Lower leg skin (tissue), 4 donors: Measurements from ENCODE around the gene CHRNA10. TPM values are rescaled to one million over a fixed set of nuclear protein-coding genes. Genes with fewer than 3 reads are reported as not detected.
"Not testable (repeated sequence)": the region's sequence is repeated elsewhere in the genome, so short reads cannot be mapped to it uniquely, and the experiment has no call there.

Experiments used
- DNase-seq, 2 donors: peaks; one replicate each; pipeline ENCODE4 v3.0.0-alpha.2; 2019; ENCODE audit warnings: low spot score in 2 of 2
- H3K4me3 ChIP-seq: fragments of 200-600 bp; sonication (generic); 2 replicates; pipeline ENCODE4 v1.5.1; 2017; ENCODE audit warnings: mild to moderate bottlenecking, low read depth; ENCODE audit not compliant: poor library complexity, severe bottlenecking
- CTCF ChIP-seq, 3 donors: fragments of 450-650 bp; IDR thresholded peaks; one replicate each; pipeline ENCODE4 v1.5.1; 2016; ENCODE audit warnings: antibody characterized with exemption in 3 of 3, mild to moderate bottlenecking in 3 of 3, moderate library complexity in 2 of 3
- POLR2A ChIP-seq, 2 donors: fragments of 450-650 bp; IDR thresholded peaks; one replicate each; pipeline ENCODE4 v1.6.1; 2016 to 2017; ENCODE audit warnings: antibody characterized with exemption in 2 of 2, mild to moderate bottlenecking in 1 of 2, moderate library complexity in 1 of 2
- WGBS, 2 donors: methylation state at CpG; one replicate each; pipeline ENCODE4 v1.1.5; 2018; 5-methylcytosine and 5-hydroxymethylcytosine counted together
- intact Hi-C: fragments of 100-400 bp; cut with DNase I; formaldehyde crosslinking; loops from one replicate; pipeline ENCODE4 v1.15.0; 2023; ENCODE audit warnings: low total_unique reads
- total RNA-seq, 4 donors: library from RNA; depleted of rRNA; stranded (reverse); fragments of >200 nt; gene quantifications; one replicate each; pipeline ENCODE4 v1.1.0, GENCODE V29; 2016

The CHRNA10 gene
- total RNA-seq, 4 donors from 2014 or later, result 1.1 TPM; not detected in 3

- no peak for DNase-seq
- intact Hi-C loops, result no loop called here
- no peak overlapping the region for H3K4me3 ChIP-seq
- no peak for TF ChIP-seq POLR2A (IDR thresholded peaks at IDR 0.05)
- TF ChIP-seq CTCF (IDR thresholded peaks at IDR 0.05), result no peak
Observed at GRCh38 chr11:3662856-3663255, 8.3 kb downstream of the CHRNA10 start.

- H3K4me3 ChIP-seq, result no peak overlapping the region
- 81 to 96% methylated on average over 2 of the region's 2 CpGs for WGBS, 2 donors
- intact Hi-C loops, result no loop called here
- peak in 1 of 2 donors; percentile 75 for DNase-seq
- TF ChIP-seq POLR2A (IDR thresholded peaks at IDR 0.05) (no peak), CTCF (IDR thresholded peaks at IDR 0.05) (no peak)
Observed at GRCh38 chr11:3660960-3661359, 10.2 kb downstream of the CHRNA10 start.

- intact Hi-C loops, result no loop called here
- WGBS, 2 donors, result 89 to 92% methylated on average over 25 to 33 of the region's 33 CpGs
- no peak overlapping the region for H3K4me3 ChIP-seq
- peak in 1 of 2 donors; percentile 68 for DNase-seq
- no peak for TF ChIP-seq POLR2A (IDR thresholded peaks at IDR 0.05)
- no peak for TF ChIP-seq CTCF (IDR thresholded peaks at IDR 0.05)
Observed at GRCh38 chr11:3659595-3660515, 11.3 kb downstream of the CHRNA10 start.

- WGBS, 2 donors, result 92 to 93% methylated on average over 8 of the region's 8 CpGs
- no peak for DNase-seq
- intact Hi-C loops, result no loop called here
Observed at GRCh38 chr11:3658252-3658651, 12.9 kb downstream of the CHRNA10 start.

GRCh38 chr11:3657331-3657730 is 13.9 kb downstream of the CHRNA10 start:
- intact Hi-C loops, H3K4me3 ChIP-seq, DNase-seq: not testable (repeated sequence)
- WGBS, 2 donors, result 76 to 88% methylated on average over 5 of the region's 5 CpGs

More at GRCh38 chr11:3658252-3658651, 12.9 kb downstream of the CHRNA10 start:
- no peak overlapping the region for H3K4me3 ChIP-seq
- TF ChIP-seq POLR2A (IDR thresholded peaks at IDR 0.05) (no peak), CTCF (IDR thresholded peaks at IDR 0.05) (no peak)

- intact Hi-C loops, result no loop called here
- no peak overlapping the region for H3K4me3 ChIP-seq
- no peak for DNase-seq
- 90 to 91% methylated on average over 3 of the region's 3 CpGs for WGBS, 2 donors
- no peak for TF ChIP-seq CTCF (IDR thresholded peaks at IDR 0.05)
- TF ChIP-seq POLR2A (IDR thresholded peaks at IDR 0.05), result no peak
Observed at GRCh38 chr11:3655547-3655946, 15.6 kb downstream of the CHRNA10 start.

GRCh38 chr11:3652514-3652913 is 18.7 kb downstream of the CHRNA10 start:
- DNase-seq, H3K4me3 ChIP-seq, intact Hi-C loops: not testable (repeated sequence)
- WGBS, 2 donors, result 88 to 92% methylated on average over 3 of the region's 3 CpGs

GRCh38 chr11:3649374-3649773 is 21.8 kb downstream of the CHRNA10 start:
- 54 to 59% methylated on average over 9 of the region's 9 CpGs for WGBS, 2 donors
- DNase-seq, intact Hi-C loops, H3K4me3 ChIP-seq: not testable (repeated sequence)

- 86 to 89% methylated on average over 13 of the region's 13 CpGs for WGBS, 2 donors
- intact Hi-C loops, H3K4me3 ChIP-seq, DNase-seq: not testable (repeated sequence)
Observed at GRCh38 chr11:3648843-3649242, 22.3 kb downstream of the CHRNA10 start.
